Measurements from ENCODE around the gene EFTUD2. TPM values are rescaled to one million over a fixed set of nuclear protein-coding genes. Genes with fewer than 3 reads are reported as not detected.

The EFTUD2 gene
- total RNA-seq, 2 donors from 2014 or later, result 35.2 to 117 TPM

DNA sequence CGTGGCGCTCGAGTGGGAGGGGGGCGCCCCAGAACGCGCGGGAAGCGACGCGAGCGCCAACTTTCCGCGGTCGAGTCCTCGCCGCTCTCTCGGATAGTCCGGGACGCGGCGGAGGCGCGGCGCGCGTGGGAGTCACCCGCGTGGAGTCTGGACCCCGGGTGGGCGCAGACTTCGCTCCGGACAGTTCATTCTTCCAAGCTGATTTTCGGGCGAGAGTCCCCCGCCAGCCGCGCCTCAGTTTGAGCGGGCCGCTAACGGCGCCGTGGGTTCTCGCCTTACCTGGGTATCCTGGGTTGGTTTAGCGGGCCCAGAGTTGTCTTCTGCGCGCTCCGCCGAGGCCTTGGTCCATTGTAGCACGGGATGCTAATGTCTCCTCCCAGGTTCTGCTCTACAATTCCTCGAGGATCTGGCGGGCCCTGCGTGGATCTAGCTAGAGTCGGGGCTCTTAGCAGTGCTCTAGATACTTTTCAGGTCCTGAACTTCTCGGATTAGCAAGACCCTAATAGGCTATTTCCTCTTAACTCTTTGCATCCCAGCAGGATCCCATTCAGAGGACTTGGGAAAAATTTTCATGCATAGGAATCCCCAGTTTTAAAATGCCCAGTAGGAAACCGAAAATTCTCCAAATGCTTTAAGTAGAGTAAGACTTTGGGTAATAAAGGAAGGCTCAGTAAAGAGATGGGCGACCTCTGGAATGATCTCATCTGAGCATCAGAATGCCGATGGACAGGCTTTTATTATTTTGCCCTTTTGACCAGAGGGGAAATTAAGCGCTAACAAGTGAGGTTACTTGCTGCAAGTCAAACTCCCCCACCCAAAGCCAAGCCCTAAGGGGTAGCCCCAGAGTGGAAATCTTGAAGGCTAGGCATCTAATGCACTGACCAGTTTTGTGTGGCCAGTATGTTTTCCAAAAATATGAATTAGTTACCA is 68.6 kb downstream of the EFTUD2 start:
- no peak for TF ChIP-seq CTCF (IDR thresholded peaks at IDR 0.05)
- Histone ChIP-seq H3K9me3 (no peaks in the 10 kb centered on the region), H3K27me3 (replicated peaks; ENCODE audit: insufficient read depth) (no peaks in the 10 kb centered on the region), H3K4me1 (ENCODE audit: control insufficient read depth in 1 of 2, low read depth in 2 of 2) (peaks cover 0 to 36% of the 10 kb centered on the region in 2 donors), H3K36me3 (no peaks in the 10 kb centered on the region), H3K27ac (peak overlapping the region; percentile 61 to 75), H3K4me3 (peak overlapping the region; percentile 89)
- peak; percentile 1 for ATAC-seq (ENCODE audit: insufficient number of reproducible peaks, low FRiP score, low read depth)
- no peak for DNase-seq (ENCODE audit: low spot score)

DNA sequence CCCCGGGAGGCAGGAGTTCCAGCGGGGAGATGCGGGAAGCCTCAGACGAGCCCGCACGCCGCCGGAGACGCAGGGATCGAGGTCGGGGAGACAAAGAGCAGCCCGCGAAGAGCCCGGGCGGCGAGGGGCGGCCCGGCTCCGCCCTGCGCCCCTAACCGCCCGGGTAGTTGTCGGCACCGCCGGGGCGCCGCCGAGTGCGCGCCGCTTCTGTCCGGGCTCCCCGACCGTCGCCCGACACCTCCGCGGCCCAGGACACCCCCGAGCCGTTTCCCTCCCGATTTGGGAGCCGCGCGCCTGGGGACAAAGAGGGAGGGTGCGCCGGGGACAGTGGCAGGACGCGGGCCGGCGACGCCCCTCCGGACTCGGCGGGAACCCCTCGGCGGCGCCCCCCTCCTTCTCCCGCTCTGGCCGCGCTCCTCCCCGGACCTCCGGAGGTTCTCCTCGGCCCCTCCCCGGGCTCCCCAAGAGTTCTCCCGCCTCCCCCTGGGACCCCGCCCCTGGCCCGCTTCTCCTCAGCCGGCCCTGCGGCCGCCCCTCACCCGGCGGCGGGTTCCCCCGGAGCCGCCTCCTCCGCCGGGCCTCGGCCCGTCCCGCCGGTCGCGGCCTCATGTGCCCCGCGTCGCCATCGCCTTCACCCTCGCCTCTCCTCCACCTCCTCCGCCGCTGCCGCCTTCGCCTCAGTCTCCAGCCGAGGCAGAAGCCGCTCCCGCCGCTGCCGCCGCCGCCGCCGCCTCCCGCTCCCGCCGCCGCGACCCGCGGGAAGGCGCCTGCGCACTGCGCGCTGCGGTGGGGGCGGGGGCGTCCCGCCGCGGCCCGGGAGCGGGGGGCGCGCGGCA is 69.5 kb downstream of the EFTUD2 start, which contains the start of gene GJC1:
Gene GJC1, minus strand, starts transcription at position 765 of the 836 bp plus-strand sequence. CDS start 24,470 bp downstream, outside the sequence.
- Histone ChIP-seq H3K4me1 (ENCODE audit: control insufficient read depth in 1 of 2, low read depth in 2 of 2) (peaks cover 0 to 36% of the 10 kb centered on the region in 2 donors), H3K4me3 (peak within 1 kb of the TSS; percentile 89), H3K27me3 (replicated peaks; ENCODE audit: insufficient read depth) (no peaks in the 10 kb centered on the region), H3K27ac (peak within 1 kb of the TSS; percentile 75), H3K36me3 (no peaks in the 10 kb centered on the region), H3K9me3 (no peaks in the 10 kb centered on the region)
- no peak for TF ChIP-seq CTCF (IDR thresholded peaks at IDR 0.05)
- ATAC-seq (ENCODE audit: insufficient number of reproducible peaks, low FRiP score, low read depth), result peak; percentile 66
- DNase-seq (ENCODE audit: low spot score), result no peak

GRCh38 chr17:44828919-44829522 is 70.2 kb downstream of the EFTUD2 start:
- peak overlapping the region; percentile 89 for H3K4me3 ChIP-seq
- no peak for TF ChIP-seq CTCF (IDR thresholded peaks at IDR 0.05)
- H3K9me3 ChIP-seq, result no peaks in the 10 kb centered on the region
- peak overlapping the region; percentile 75 for H3K27ac ChIP-seq
- H3K4me1 ChIP-seq (ENCODE audit: control insufficient read depth in 1 of 2, low read depth in 2 of 2), result peaks cover 0 to 37% of the 10 kb centered on the region in 2 donors
- DNase-seq (ENCODE audit: low spot score), result no peak
- no peak for ATAC-seq (ENCODE audit: insufficient number of reproducible peaks, low FRiP score, low read depth)
- no peaks in the 10 kb centered on the region for H3K27me3 ChIP-seq (replicated peaks; ENCODE audit: insufficient read depth)
- no peaks in the 10 kb centered on the region for H3K36me3 ChIP-seq

DNA sequence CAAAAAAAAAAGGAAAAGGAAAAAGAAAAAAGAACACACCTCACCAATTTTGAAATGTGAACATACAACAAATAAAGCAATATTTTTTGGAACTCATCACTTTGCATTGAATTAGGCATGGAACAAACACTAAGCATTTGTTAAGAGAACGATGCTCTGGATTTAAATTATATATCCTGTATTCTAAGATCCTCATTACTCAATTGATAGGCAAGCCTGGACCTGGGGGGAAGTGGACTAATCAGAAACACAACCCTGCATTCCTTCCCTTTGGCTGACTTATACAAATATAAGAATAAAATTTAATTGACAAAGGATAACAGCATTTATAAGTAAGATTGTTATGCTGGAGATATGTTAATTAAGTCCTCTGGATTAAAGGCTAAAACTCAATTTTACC is 71.4 kb downstream of the EFTUD2 start:
- Histone ChIP-seq H3K27ac (peak overlapping the region in 1 of 2 donors; percentile 8), H3K4me3 (no peak overlapping the region), H3K36me3 (no peaks in the 10 kb centered on the region), H3K4me1 (ENCODE audit: control insufficient read depth in 1 of 2, low read depth in 2 of 2) (peaks cover under 1 to 48% of the 10 kb centered on the region in 2 donors), H3K27me3 (replicated peaks; ENCODE audit: insufficient read depth) (no peaks in the 10 kb centered on the region), H3K9me3 (no peaks in the 10 kb centered on the region)
- DNase-seq (ENCODE audit: low spot score) (no peak), ATAC-seq (ENCODE audit: insufficient number of reproducible peaks, low FRiP score, low read depth) (no peak)
- TF ChIP-seq CTCF (IDR thresholded peaks at IDR 0.05), result no peak
